H1 (cell line): ENCODE measurements around the gene CBFA2T2.

Source experiments
- CEBPB ChIP-seq: IDR thresholded peaks from 2 replicates; pipeline ENCODE4 v1.6.1; 2012; ENCODE audit warnings: low read depth, low read length
- CTCF ChIP-seq, 3 experiments: IDR thresholded peaks; 1 replicate in 2 of 3; 2 replicates in 1 of 3; pipeline versions ENCODE4 v1.5.1 to v1.6.1; 2011; ENCODE audit warnings: low read length in 3 of 3, mild to moderate bottlenecking in 3 of 3, inconsistent platforms in 2 of 3, low read depth in 1 of 3, moderate library complexity in 1 of 3; ENCODE audit not compliant: insufficient read depth in 1 of 3; ENCODE audit errors: control extremely low read depth in 1 of 3
- HDAC6 ChIP-seq: IDR thresholded peaks from one replicate; pipeline ENCODE4 v1.7.1; 2012; ENCODE audit warnings: low read depth, mild to moderate bottlenecking, inconsistent platforms, low read length, moderate library complexity
- KDM5A ChIP-seq: fragments of 200-600 bp; IDR thresholded peaks from 2 replicates; pipeline ENCODE4 v1.7.1; 2012; ENCODE audit warnings: mild to moderate bottlenecking, low read length, inconsistent platforms, mixed read lengths
- POLR2A ChIP-seq, 2 experiments: IDR thresholded peaks; 1 replicate in 1 of 2; 2 replicates in 1 of 2; pipeline ENCODE4 v1.6.1; 2011; ENCODE audit warnings: low read depth in 2 of 2, low read length in 2 of 2, mild to moderate bottlenecking in 2 of 2; ENCODE audit errors: control extremely low read depth in 1 of 2
- SIN3A ChIP-seq, 2 experiments: IDR thresholded peaks in 1 of 2; conservative IDR thresholded peaks in 1 of 2; 2 replicates each; pipeline ENCODE4 v1.6.1; 2011 to 2012; ENCODE audit warnings: low read length in 2 of 2, improper control_type of control experiment in 1 of 2, low read depth in 1 of 2, mild to moderate bottlenecking in 1 of 2
- YY1 ChIP-seq: IDR thresholded peaks from 2 replicates; pipeline ENCODE4 v1.6.1; 2011; ENCODE audit warnings: low read depth, mild to moderate bottlenecking, low read length

GRCh38 chr20:33507461-33507860, 17.6 kb downstream of the CBFA2T2 start:
- TF ChIP-seq POLR2A (IDR thresholded peaks at IDR 0.05; ENCODE audit: control extremely low read depth in 1 of 2, low read depth in 2 of 2, low read length in 2 of 2), result no peak
- no peak for TF ChIP-seq CTCF (IDR thresholded peaks at IDR 0.05; ENCODE audit: control extremely low read depth in 1 of 3, insufficient read depth in 1 of 3, low read depth in 1 of 3, low read length in 3 of 3)
- no peak for TF ChIP-seq HDAC6
- TF ChIP-seq SIN3A (conservative IDR thresholded peaks at IDR 0.05 in 1 of 2, IDR thresholded peaks at IDR 0.05 in 1 of 2; ENCODE audit: low read depth in 1 of 2, low read length in 2 of 2), result no peak
- TF ChIP-seq CEBPB, result no peak
- TF ChIP-seq KDM5A, result no peak
- no peak for TF ChIP-seq YY1
